ENCODE results near the gene ISM1.

The ISM1 gene

DNA sequence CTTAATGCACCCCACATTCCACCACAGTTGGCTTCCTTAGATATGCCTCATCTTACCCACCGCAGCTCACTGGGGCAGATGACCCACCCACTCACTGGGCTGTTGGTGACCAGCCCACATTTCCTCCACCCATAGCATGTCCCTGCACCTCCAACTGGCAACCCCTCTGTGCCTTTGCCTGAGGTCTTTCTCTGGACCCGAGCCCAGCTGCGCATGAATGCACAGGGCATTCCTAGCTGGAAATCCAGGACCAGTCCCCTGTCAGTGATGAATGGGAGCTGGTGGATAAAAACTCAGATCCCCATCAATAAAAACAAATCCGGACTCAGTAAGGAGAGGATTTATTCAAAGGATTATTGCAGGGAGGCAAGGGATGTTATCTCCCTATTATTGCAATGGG, 75.0 kb downstream of the ISM1 start:
- Histone ChIP-seq H3K4me3 (ENCODE audit: low read length) (no peak overlapping the region), H3K27ac (ENCODE audit: low read depth, low read length) (no peak overlapping the region), H3K4me1 (ENCODE audit: control insufficient read depth, insufficient read depth, low read length) (no peaks in the 10 kb centered on the region), H3K36me3 (ENCODE audit: control insufficient read depth, insufficient read depth, low read length) (no peaks in the 10 kb centered on the region), H3K27me3 (ENCODE audit: control insufficient read depth, insufficient read depth, low read length) (no peaks in the 10 kb centered on the region), H3K9ac (ENCODE audit: low read length) (no peak overlapping the region)

DNA sequence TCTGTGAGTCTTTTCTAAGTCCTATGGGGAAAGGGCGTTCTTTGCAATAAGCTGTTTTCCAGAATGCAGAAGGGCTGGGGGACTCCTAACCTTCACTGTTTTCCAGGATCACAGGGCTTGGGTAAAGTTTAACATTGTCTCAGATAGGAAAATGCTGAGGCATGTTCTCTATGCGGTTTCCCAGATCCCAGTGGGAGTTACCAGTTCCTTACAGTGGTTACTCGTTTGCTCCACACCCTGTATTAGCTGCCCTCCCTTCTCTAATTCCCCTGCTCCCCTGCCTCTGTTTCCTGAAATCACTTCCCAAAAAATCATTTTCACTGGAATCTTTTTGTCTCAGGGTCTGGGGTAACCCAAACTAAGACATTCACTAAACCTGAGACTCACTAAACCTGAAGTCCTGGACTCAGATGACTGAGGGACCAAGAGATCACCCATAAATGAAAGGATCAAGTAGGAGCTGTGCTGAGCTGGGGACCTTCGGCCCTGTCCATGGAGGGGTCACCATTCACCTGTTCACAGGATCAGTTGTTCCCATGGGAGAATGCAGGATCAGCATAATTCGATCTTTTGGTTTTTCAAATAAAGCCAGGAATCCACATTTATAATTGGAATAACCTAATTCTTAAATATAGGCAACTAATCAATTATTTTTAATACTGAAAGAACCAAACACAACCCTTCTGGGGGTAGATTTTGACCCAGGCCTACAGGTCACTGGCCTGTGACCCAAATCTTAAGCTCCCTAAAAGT, 76.2 kb downstream of the ISM1 start:
- Histone ChIP-seq H3K36me3 (ENCODE audit: control insufficient read depth, insufficient read depth, low read length) (no peaks in the 10 kb centered on the region), H3K4me3 (ENCODE audit: low read length) (no peak overlapping the region), H3K27ac (ENCODE audit: low read depth, low read length) (no peak overlapping the region), H3K9ac (ENCODE audit: low read length) (no peak overlapping the region), H3K27me3 (ENCODE audit: control insufficient read depth, insufficient read depth, low read length) (no peaks in the 10 kb centered on the region), H3K4me1 (ENCODE audit: control insufficient read depth, insufficient read depth, low read length) (no peaks in the 10 kb centered on the region)

DNA sequence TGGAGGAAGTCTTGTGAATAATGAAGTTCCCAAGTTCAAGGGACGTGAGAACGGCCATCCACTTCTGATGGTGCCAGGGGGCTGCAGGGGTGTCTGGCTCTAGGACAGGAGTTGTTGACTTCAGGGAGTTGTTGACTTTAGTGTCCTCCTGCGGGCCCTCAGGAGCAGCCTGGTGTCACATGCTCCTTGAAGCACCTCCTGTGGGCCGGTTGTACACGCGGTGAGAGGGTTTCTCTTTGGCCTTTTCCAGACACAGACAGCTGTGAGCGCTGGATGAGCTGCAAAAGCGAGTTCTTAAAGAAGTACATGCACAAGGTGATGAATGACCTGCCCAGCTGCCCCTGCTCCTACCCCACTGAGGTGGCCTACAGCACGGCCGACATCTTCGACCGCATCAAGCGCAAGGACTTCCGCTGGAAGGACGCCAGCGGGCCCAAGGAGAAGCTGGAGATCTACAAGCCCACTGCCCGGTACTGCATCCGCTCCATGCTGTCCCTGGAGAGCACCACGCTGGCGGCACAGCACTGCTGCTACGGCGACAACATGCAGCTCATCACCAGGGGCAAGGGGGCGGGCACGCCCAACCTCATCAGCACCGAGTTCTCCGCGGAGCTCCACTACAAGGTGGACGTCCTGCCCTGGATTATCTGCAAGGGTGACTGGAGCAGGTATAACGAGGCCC, 77.8 kb downstream of the ISM1 start:
- Histone ChIP-seq H3K27ac (ENCODE audit: low read depth, low read length) (no peak overlapping the region), H3K36me3 (ENCODE audit: control insufficient read depth, insufficient read depth, low read length) (no peaks in the 10 kb centered on the region), H3K4me3 (ENCODE audit: low read length) (no peak overlapping the region), H3K9ac (ENCODE audit: low read length) (no peak overlapping the region), H3K27me3 (ENCODE audit: control insufficient read depth, insufficient read depth, low read length) (no peaks in the 10 kb centered on the region), H3K4me1 (ENCODE audit: control insufficient read depth, insufficient read depth, low read length) (no peaks in the 10 kb centered on the region)

DNA sequence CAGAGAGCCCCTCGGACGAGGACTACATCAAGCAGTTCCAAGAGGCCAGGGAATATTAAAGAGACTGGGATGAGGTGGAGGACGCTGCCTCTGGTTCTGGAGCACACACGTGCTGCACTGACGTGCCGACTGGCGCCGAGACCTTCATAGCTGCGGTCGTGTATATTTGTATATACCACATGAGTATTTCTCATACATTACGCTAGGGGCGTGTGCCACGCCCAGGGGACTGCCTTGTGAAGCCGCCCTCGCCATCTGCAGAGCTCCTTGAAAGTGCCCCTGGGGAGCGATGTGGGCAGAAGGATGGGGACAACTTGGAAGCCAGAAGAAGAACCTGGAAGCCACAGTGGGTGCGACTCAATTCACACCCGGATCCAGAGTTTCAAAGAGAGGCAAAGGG, 78.3 kb downstream of the ISM1 start:
- Histone ChIP-seq H3K9ac (ENCODE audit: low read length) (no peak overlapping the region), H3K27me3 (ENCODE audit: control insufficient read depth, insufficient read depth, low read length) (no peaks in the 10 kb centered on the region), H3K36me3 (ENCODE audit: control insufficient read depth, insufficient read depth, low read length) (no peaks in the 10 kb centered on the region), H3K4me1 (ENCODE audit: control insufficient read depth, insufficient read depth, low read length) (no peaks in the 10 kb centered on the region), H3K4me3 (ENCODE audit: low read length) (no peak overlapping the region), H3K27ac (ENCODE audit: low read depth, low read length) (no peak overlapping the region)

DNA sequence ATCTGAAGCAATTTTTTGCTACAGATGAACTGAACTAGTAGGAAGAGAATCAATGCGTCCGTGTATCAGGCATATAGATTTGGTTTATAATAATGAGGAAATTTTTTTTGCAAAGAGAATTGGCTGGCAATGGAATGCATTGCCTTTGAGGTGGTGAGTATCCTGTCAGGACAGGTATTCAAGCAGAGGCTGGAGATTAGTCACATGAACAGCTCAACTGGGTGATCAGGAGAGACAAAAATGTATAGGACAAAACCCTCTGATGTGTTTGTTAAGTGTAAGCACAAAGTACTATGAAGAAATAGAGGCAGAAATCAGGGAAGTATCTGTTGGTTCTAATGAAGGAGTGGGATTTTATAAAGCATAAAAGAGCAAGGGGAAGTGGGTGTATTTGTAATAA, 80.5 kb downstream of the ISM1 start:
- Histone ChIP-seq H3K36me3 (ENCODE audit: control insufficient read depth, insufficient read depth, low read length) (no peaks in the 10 kb centered on the region), H3K27ac (ENCODE audit: low read depth, low read length) (no peak overlapping the region), H3K4me1 (ENCODE audit: control insufficient read depth, insufficient read depth, low read length) (no peaks in the 10 kb centered on the region), H3K27me3 (ENCODE audit: control insufficient read depth, insufficient read depth, low read length) (no peaks in the 10 kb centered on the region), H3K4me3 (ENCODE audit: low read length) (no peak overlapping the region), H3K9ac (ENCODE audit: low read length) (no peak overlapping the region)

DNA sequence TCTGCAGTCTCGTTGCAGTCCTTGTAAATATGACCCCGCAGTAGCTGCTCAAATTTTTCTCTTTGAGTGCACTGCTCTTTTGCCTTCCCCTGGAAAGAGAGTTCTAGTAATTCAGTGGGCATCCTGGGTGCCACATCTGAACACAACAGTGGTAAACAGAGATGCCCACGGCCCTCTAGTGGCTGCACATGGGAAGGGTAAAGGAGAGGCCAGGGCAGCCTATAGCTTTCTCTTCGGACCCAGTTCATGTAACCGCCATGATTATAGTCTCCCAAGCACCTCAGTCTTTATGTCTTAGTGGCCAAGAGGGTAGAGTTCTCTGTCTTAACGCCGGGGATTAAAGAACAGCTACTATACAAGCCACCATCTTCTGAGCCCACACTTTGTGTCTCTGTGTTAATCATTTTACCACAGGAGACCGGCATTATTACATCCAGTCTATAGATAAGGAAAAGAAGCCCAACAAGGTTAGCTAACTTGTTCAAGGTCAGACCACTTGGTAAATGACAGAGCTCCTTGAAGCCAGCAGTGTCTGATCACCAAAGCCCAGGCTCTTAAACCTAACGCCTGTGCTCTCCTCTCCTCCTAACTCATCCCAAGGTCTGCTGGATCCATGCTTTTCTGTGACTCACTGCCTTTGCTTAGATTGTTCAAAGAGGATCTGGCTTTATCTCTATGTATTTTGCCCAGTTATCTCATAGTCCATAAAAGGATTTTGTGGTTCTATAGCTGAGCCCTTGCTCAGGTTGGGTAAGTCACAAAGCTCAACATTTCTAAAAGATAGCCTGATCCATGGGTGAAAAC, 81.8 kb downstream of the ISM1 start:
- Histone ChIP-seq H3K4me3 (ENCODE audit: low read length) (no peak overlapping the region), H3K27me3 (ENCODE audit: control insufficient read depth, insufficient read depth, low read length) (no peaks in the 10 kb centered on the region), H3K4me1 (ENCODE audit: control insufficient read depth, insufficient read depth, low read length) (no peaks in the 10 kb centered on the region), H3K36me3 (ENCODE audit: control insufficient read depth, insufficient read depth, low read length) (no peaks in the 10 kb centered on the region), H3K9ac (ENCODE audit: low read length) (no peak overlapping the region), H3K27ac (ENCODE audit: low read depth, low read length) (no peak overlapping the region)

DNA sequence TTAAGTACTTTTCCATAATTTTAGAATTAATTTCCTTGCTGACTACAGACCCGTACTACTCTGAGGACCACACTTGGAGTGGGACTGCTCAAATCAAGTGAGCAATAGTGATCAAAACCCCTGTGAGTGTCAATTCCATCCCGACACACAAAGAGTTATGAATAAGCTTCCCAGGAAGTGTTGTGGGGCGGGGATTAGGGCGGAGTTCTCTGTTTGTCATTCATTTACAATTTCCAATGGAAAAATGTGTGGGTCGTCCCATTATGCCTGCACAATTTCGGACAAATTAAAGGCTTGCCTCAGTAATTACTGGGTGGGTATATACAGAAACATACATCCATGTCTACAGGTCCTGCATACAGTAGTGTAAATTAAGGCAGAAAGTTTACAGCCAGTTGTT, 84.2 kb downstream of the ISM1 start:
- Histone ChIP-seq H3K36me3 (ENCODE audit: control insufficient read depth, insufficient read depth, low read length) (no peaks in the 10 kb centered on the region), H3K27ac (ENCODE audit: low read depth, low read length) (no peak overlapping the region), H3K4me3 (ENCODE audit: low read length) (no peak overlapping the region), H3K9ac (ENCODE audit: low read length) (no peak overlapping the region), H3K4me1 (ENCODE audit: control insufficient read depth, insufficient read depth, low read length) (no peaks in the 10 kb centered on the region), H3K27me3 (ENCODE audit: control insufficient read depth, insufficient read depth, low read length) (no peaks in the 10 kb centered on the region)

DNA sequence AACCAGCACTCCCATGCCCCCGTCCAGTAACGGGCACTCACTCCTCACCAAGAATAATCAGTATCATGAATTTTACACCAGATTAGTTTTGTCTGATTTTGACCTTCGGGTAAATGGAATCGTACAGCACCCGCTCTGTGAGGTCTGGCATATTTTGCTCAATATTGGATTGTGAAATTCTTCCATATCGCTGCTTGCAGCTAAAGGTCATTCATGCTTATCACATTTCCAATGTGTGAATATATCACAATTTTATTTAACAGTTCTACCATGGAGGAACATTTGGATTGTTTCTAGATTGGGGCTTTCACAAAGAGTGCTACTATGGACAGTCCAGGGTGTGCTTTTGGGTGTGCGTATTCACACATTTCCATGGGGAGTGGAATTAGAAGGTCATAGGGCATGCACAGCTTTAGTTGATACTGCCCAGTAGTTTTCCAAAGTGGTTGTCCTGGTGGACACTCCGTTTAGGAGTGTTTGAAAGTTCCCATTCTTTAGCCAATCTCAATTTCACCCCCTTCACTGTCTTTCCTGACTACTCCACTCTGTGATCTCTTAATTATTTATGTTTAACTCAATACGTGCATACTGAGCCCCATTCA, 86.6 kb downstream of the ISM1 start:
- H3K4me1 ChIP-seq (ENCODE audit: control insufficient read depth, insufficient read depth, low read length) = no peaks in the 10 kb centered on the region
- no peaks in the 10 kb centered on the region for H3K36me3 ChIP-seq (ENCODE audit: control insufficient read depth, insufficient read depth, low read length)
- H3K27me3 ChIP-seq (ENCODE audit: control insufficient read depth, insufficient read depth, low read length) = no peaks in the 10 kb centered on the region
- H3K4me3 ChIP-seq (ENCODE audit: low read length) = no peak overlapping the region
- H3K27ac ChIP-seq (ENCODE audit: low read depth, low read length) = no peak overlapping the region
- no peak overlapping the region for H3K9ac ChIP-seq (ENCODE audit: low read length)

DNA sequence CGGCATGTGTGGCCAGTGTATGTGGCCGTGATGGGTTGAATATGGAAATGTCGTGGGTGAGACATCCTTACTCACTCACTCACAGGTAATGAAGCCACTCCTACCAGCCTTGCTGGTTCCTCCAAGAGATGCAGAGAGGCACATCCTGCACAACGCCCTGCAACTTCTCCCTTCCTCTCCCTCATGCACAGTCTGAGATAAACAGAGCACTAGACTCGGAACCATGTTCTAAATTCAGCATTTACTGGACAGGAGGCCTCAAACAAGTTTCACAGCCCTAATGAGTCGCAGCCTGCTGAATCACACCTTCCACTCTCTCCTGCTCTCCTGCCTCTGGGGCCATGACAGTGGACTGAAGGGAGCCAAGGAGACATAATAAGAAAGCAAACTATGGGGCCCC, 91.2 kb downstream of the ISM1 start:
- no peak overlapping the region for H3K4me3 ChIP-seq (ENCODE audit: low read length)
- H3K27ac ChIP-seq (ENCODE audit: low read depth, low read length) = no peak overlapping the region
- H3K4me1 ChIP-seq (ENCODE audit: control insufficient read depth, insufficient read depth, low read length) = no peaks in the 10 kb centered on the region
- H3K9ac ChIP-seq (ENCODE audit: low read length) = no peak overlapping the region
- H3K36me3 ChIP-seq (ENCODE audit: control insufficient read depth, insufficient read depth, low read length) = no peaks in the 10 kb centered on the region
- H3K27me3 ChIP-seq (ENCODE audit: control insufficient read depth, insufficient read depth, low read length) = no peaks in the 10 kb centered on the region

DNA sequence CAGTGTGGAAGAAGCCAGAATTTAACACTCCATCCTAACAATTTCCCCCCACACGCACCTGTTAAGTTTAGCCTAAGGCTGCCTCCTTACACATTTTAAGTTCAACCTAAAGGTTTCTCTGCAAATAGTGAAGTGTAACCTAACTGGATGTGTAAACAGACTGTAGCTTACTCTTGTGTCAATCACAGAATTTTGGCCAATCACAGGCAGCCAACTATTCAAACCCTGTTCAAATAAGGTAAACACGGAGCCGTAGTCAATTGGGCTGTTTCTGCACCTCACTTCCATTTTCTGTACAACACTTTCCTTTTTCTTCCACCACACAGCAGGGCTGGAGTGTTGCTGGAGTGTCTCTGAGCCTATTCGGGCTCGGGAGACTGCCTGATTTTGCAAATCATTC, 92.1 kb downstream of the ISM1 start:
- Histone ChIP-seq H3K4me3 (ENCODE audit: low read length) (no peak overlapping the region), H3K4me1 (ENCODE audit: control insufficient read depth, insufficient read depth, low read length) (no peaks in the 10 kb centered on the region), H3K36me3 (ENCODE audit: control insufficient read depth, insufficient read depth, low read length) (no peaks in the 10 kb centered on the region), H3K9ac (ENCODE audit: low read length) (no peak overlapping the region), H3K27ac (ENCODE audit: low read depth, low read length) (no peak overlapping the region), H3K27me3 (ENCODE audit: control insufficient read depth, insufficient read depth, low read length) (no peaks in the 10 kb centered on the region)

DNA sequence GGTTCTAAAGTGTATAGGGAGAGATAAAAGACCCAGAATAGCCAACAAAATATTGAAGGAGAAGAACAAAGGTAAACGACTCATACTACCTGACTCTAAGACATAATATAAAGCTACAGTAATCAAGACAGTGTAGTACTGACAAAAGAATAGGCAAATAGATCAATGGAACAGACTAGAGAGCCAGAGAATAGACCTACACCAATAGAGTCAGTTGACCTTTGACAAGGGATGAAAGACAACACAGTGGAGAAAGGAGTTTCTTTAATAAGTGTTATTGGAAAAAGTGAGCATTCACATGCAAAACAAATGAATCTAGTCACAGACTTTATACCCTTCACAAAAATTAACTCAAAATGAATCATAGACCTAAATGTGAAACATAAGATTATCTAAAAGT, 96.4 kb downstream of the ISM1 start:
- H3K9ac ChIP-seq (ENCODE audit: low read length) = no peak overlapping the region
- peaks cover 2% of the 10 kb centered on the region for H3K4me1 ChIP-seq (ENCODE audit: control insufficient read depth, insufficient read depth, low read length)
- H3K27me3 ChIP-seq (ENCODE audit: control insufficient read depth, insufficient read depth, low read length) = no peaks in the 10 kb centered on the region
- H3K36me3 ChIP-seq (ENCODE audit: control insufficient read depth, insufficient read depth, low read length) = no peaks in the 10 kb centered on the region
- no peak overlapping the region for H3K4me3 ChIP-seq (ENCODE audit: low read length)
- H3K27ac ChIP-seq (ENCODE audit: low read depth, low read length) = no peak overlapping the region

DNA sequence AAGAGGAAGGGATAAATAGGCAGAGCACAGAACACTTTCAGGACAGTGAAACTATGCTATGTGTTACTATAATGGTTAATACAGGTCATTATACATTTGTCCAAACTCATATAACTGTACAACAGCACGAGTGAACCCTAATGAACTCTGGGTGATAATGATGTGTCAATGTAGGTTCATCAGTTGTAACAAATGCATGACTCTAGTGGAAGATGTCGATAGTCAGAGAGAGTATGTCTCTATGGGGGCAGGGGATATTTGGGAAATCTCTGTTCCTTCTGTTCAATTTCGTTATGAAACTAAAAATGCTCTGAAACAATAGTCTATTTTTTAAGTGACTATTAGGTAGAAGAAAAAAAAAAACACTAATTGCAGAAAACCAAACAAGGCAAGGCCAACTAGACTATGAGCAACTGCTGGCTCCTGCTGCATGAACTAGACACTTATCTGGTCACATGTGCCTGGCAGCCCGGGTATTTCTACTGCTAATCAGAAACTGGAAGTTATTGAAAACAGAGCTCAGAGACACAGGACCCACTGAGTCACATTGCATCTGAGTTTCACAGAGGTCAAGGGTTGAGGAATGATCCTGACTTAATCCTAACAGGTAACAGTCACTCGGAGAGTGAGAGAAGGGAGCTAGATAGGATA, 97.9 kb downstream of the ISM1 start:
- H3K4me3 ChIP-seq (ENCODE audit: low read length) = no peak overlapping the region
- no peak overlapping the region for H3K9ac ChIP-seq (ENCODE audit: low read length)
- no peak overlapping the region for H3K27ac ChIP-seq (ENCODE audit: low read depth, low read length)
- no peaks in the 10 kb centered on the region for H3K27me3 ChIP-seq (ENCODE audit: control insufficient read depth, insufficient read depth, low read length)
- H3K36me3 ChIP-seq (ENCODE audit: control insufficient read depth, insufficient read depth, low read length) = no peaks in the 10 kb centered on the region
- H3K4me1 ChIP-seq (ENCODE audit: control insufficient read depth, insufficient read depth, low read length) = peaks cover 3% of the 10 kb centered on the region
